GM12878 (cell line): Measurements from ENCODE around the gene TOM1L2. TPM values are rescaled to one million over a fixed set of nuclear protein-coding genes. Genes with fewer than 3 reads are reported as not detected.

Experiments
- ATAC-seq: fragments of 200-7000 bp; cut with Tn5 transposase; 3 replicates; pipeline ENCODE4 v1.9.1; 2020; ENCODE audit warnings: mild to moderate bottlenecking, moderate library complexity
- BruUV-seq: library from RNA; stranded (reverse); fragments of 400-500 nt; replicated peaks from 2 replicates; lab custom pipeline; 2021; lab: Mats Ljungman, UMichigan
- CTCF ChIA-PET: fragments of 300-600 bp; sonication (Branson Sonifier 250); formaldehyde crosslinking; extraction: SDS; loops from one replicate; lab custom pipeline; 2021; ENCODE audit warnings: inconsistent platforms; lab: Yijun Ruan, JAX
- POLR2A ChIA-PET: fragments of 350-600 bp; formaldehyde crosslinking; extraction: SDS; loops from one replicate; lab custom pipeline; 2021; ENCODE audit warnings: inconsistent platforms; lab: Charles Lee
- RAD21 ChIA-PET: fragments of 300-600 bp; sonication (Branson Sonifier 250); formaldehyde crosslinking; loops from one replicate; lab custom pipeline; 2023; ENCODE audit warnings: antibody characterized with exemption; ENCODE audit not compliant: unreplicated experiment; lab: Charles Lee
- SMC1A ChIA-PET: fragments of 300-600 bp; sonication (Branson Sonifier 250); formaldehyde crosslinking; loops from one replicate; lab custom pipeline; 2023; ENCODE audit not compliant: unreplicated experiment, uncharacterized antibody; lab: Charles Lee
- DNase-seq: peaks from one replicate; pipeline ENCODE4 v3.0.0-alpha.2; 2011; ENCODE audit warnings: low read depth, low spot score
- FAIRE-seq: peaks from 3 replicates; lab custom pipeline; 2011; peaks lifted over from hg19 to GRCh38; lab: Jason Lieb, UNC
- H2AFZ ChIP-seq: 2 replicates; pipeline ENCODE4 v1.6.0; 2011; ENCODE audit warnings: low read depth, low read length, control low read depth; ENCODE audit not compliant: control insufficient read depth
- H3K27ac ChIP-seq: 2 replicates; pipeline ENCODE4 v1.5.1; 2011; ENCODE audit warnings: control low read depth; ENCODE audit not compliant: control insufficient read depth, insufficient read depth
- H3K27me3 ChIP-seq, 2 experiments: replicated peaks in 1 of 2; 2 replicates each; pipeline versions ENCODE4 v1.6.0 to v1.6.1; 2011; ENCODE audit warnings: low read length in 1 of 2; ENCODE audit not compliant: control insufficient read depth in 2 of 2, insufficient read depth in 2 of 2
- H3K36me3 ChIP-seq, 2 experiments: 2 replicates each; pipeline ENCODE4 v1.5.1; 2011; ENCODE audit warnings: low read length in 1 of 2; ENCODE audit not compliant: control insufficient read depth in 2 of 2, insufficient read depth in 2 of 2
- H3K4me1 ChIP-seq: 2 replicates; pipeline ENCODE4 v1.6.1; 2011; ENCODE audit warnings: mild to moderate bottlenecking, low read length, moderate library complexity, mixed read lengths; ENCODE audit not compliant: control insufficient read depth, insufficient read depth
- H3K4me2 ChIP-seq: 2 replicates; pipeline ENCODE4 v1.6.0; 2011; ENCODE audit warnings: control low read depth; ENCODE audit not compliant: control insufficient read depth, insufficient read depth
- H3K4me3 ChIP-seq: fragments of 200-600 bp; sonication (generic); 2 replicates; pipeline ENCODE4 v1.5.1; 2016
- H3K79me2 ChIP-seq: 2 replicates; pipeline ENCODE4 v1.6.0; 2011; ENCODE audit warnings: low read length; ENCODE audit not compliant: control insufficient read depth, insufficient read depth
- H3K9ac ChIP-seq: 2 replicates; pipeline ENCODE4 v1.8.0; 2011; ENCODE audit warnings: low read length, control low read depth, mixed read lengths; ENCODE audit not compliant: control insufficient read depth, insufficient read depth
- H3K9me3 ChIP-seq: replicated peaks from 3 replicates; pipeline ENCODE4 v1.5.1; 2011; ENCODE audit warnings: mild to moderate bottlenecking, low read length; ENCODE audit not compliant: control insufficient read depth, insufficient read depth
- H4K20me1 ChIP-seq: 2 replicates; pipeline ENCODE4 v1.6.0; 2011; ENCODE audit not compliant: control insufficient read depth, insufficient read depth
- ASH2L ChIP-seq: fragments of 300-600, 200-600 bp; sonication (generic); IDR thresholded peaks from 2 replicates; pipeline ENCODE4 v1.6.1; 2017; ENCODE audit warnings: low read depth, mild to moderate bottlenecking, borderline replicate concordance
- BACH1 ChIP-seq: fragments of 450-650 bp; IDR thresholded peaks from 2 replicates; pipeline ENCODE4 v1.6.1; 2017; ENCODE audit warnings: mild to moderate bottlenecking, borderline replicate concordance
- BCL3 ChIP-seq: IDR thresholded peaks from 2 replicates; pipeline ENCODE4 v1.6.1; 2011; ENCODE audit warnings: borderline replicate concordance, low read depth, mild to moderate bottlenecking, moderate library complexity, low read length; ENCODE audit not compliant: insufficient read depth, poor library complexity, severe bottlenecking
- CREB1 ChIP-seq: IDR thresholded peaks from 2 replicates; pipeline ENCODE4 v1.6.1; 2012; ENCODE audit warnings: low read depth, mild to moderate bottlenecking, inconsistent platforms
- HDAC6 ChIP-seq: fragments of 200-600 bp; sonication (generic); IDR thresholded peaks from one replicate; pipeline ENCODE4 v1.8.0; 2017; ENCODE audit warnings: antibody characterized with exemption; ENCODE audit not compliant: unreplicated experiment
- HDGF ChIP-seq: fragments of 450-650 bp; IDR thresholded peaks from 2 replicates; pipeline ENCODE4 v1.6.1; 2016; ENCODE audit warnings: antibody characterized with exemption
- LARP7 ChIP-seq: fragments of 450-650 bp; IDR thresholded peaks from 2 replicates; pipeline ENCODE4 v1.6.1; 2017; ENCODE audit warnings: mild to moderate bottlenecking
- NBN ChIP-seq: fragments of 450-650 bp; IDR thresholded peaks from 2 replicates; pipeline ENCODE4 v1.6.1; 2016
- NFXL1 ChIP-seq: fragments of 450-650 bp; IDR thresholded peaks from 2 replicates; pipeline ENCODE4 v1.6.1; 2017; ENCODE audit warnings: antibody characterized with exemption, mild to moderate bottlenecking, borderline replicate concordance
- PAX5 ChIP-seq: IDR thresholded peaks from 2 replicates; pipeline ENCODE4 v1.6.1; 2011; ENCODE audit warnings: low read depth, low read length, borderline replicate concordance
- SIN3A ChIP-seq: IDR thresholded peaks from 2 replicates; pipeline ENCODE4 v1.6.1; 2012; ENCODE audit warnings: low read depth, low read length, improper control_type of control experiment
- SMAD1 ChIP-seq: fragments of 450-650 bp; IDR thresholded peaks from 2 replicates; pipeline ENCODE4 v1.6.1; 2018; ENCODE audit warnings: mild to moderate bottlenecking, low read depth; ENCODE audit not compliant: partially characterized antibody
- SMAD5 ChIP-seq: IDR thresholded peaks from 2 replicates; pipeline ENCODE4 v1.6.1; 2016; ENCODE audit warnings: antibody characterized with exemption, low read depth
- SPI1 ChIP-seq: IDR thresholded peaks from 2 replicates; pipeline ENCODE4 v1.6.1; 2011; ENCODE audit warnings: low read depth, mild to moderate bottlenecking, low read length, moderate library complexity, borderline replicate concordance; ENCODE audit not compliant: insufficient read depth
- SRF ChIP-seq, 2 experiments: IDR thresholded peaks; 2 replicates each; pipeline ENCODE4 v1.6.1; 2011; ENCODE audit warnings: low read depth in 2 of 2, low read length in 2 of 2, mild to moderate bottlenecking in 1 of 2, moderate library complexity in 1 of 2
- TBL1XR1 ChIP-seq: IDR thresholded peaks from 2 replicates; pipeline ENCODE4 v1.6.1; 2012; ENCODE audit warnings: low read depth, low read length, improper control_type of control experiment
- ZNF687 ChIP-seq: fragments of 450-650 bp; IDR thresholded peaks from 2 replicates; pipeline ENCODE4 v1.6.1; 2017; ENCODE audit warnings: mild to moderate bottlenecking, moderate library complexity
- WGBS: methylation state at CpG from one replicate; pipeline ENCODE4 v1.1.6; 2016; ENCODE audit warnings: low lambda C conversion rate; ENCODE audit not compliant: insufficient replicate concordance, insufficient coverage; ENCODE audit errors: missing lambda C conversion rate; 5-methylcytosine and 5-hydroxymethylcytosine counted together
- in situ Hi-C: fragments of 300-500 bp; cut with MboI; formaldehyde crosslinking; loops from 9 replicates; pipeline ENCODE4 v1.14.3; 2018; ENCODE audit warnings: mixed read lengths
- intact Hi-C: fragments of 100-400 bp; cut with micrococcal nuclease; formaldehyde crosslinking; loops from one replicate; pipeline ENCODE4 v1.14.2; 2022; ENCODE audit not compliant: unreplicated experiment
- polyA plus RNA-seq, 11 experiments: library from polyadenylated mRNA; depleted of rRNA in 4 of 11; unstranded in 6 of 11; stranded (reverse) in 5 of 11; fragments of >200 nt; fragmentation: Nextera tagmentation in 4 of 11; fragmentation: Illumina TruSeq in 1 of 11; extraction: Ambion mirVana in 4 of 11; extraction: Trizol in 1 of 11; gene quantifications; 1 replicate in 1 of 11; 2 replicates in 10 of 11; pipeline versions ENCODE4 v1.2.1 to v1.2.3, GENCODE V29; 2011 to 2016; ENCODE audit warnings: inconsistent platforms in 2 of 11, missing spikeins in 2 of 11, low read depth in 1 of 11
- total RNA-seq, 4 experiments: library from RNA; depleted of rRNA in 3 of 4; stranded (reverse); fragments of >200 nt in 3 of 4; fragmentation: Illumina TruSeq in 1 of 4; extraction: Trizol in 1 of 4; gene quantifications; 2 replicates each; pipeline versions ENCODE4 v1.2.1 to v1.2.3, GENCODE V29; 2013 to 2021
- TF ChIP-seq, protein P1 (sequence below): fragments of 450-650 bp; IDR thresholded peaks from 2 replicates; pipeline ENCODE4 v1.6.1; 2017; ENCODE audit warnings: mild to moderate bottlenecking

TOM1L2 gene
- total and polyA plus RNA-seq, 10 of the 15 experiments (the other 5 are each of a cell fraction or from before 2014, with no cell fraction given), result 0.19 to 19.2 (median 8.1) TPM

DNA sequence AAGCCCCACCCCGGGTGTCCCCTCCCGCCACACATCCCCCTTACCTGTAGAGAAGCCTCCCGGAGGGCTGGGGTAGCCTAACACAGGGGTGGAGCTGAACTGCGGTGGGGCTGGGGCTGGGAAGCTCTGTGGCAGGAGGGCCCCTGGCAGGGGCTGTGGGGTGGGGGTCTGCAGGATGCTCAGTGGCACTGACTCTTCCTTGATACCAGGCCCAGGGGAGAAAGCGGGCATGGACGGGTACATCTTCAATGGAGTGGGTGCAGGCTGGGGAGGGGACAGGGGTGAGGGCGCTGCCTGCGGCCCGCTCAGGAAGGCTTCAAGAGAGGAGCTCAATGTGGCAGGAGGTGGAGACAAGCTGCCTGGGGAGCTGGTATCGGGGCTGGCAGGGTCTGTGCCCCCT, 152.2 kb downstream of the TOM1L2 start:
- H4K20me1 ChIP-seq, result no peaks in the 10 kb centered on the region; the same call in 1 of the 2 replicates
- 71% methylated on average over 8 of the region's 10 CpGs for WGBS
- TF ChIP-seq BCL3 (no peak), SPI1 (no peak), ZNF687 (no peak), ASH2L (no peak), SIN3A (no peak), TBL1XR1 (no peak), HDGF (no peak), SMAD5 (no peak), NBN (no peak), BACH1 (no peak), SMAD1 (no peak), HDAC6 (no peak), CREB1 (no peak), SRF (IDR thresholded peaks at IDR 0.05; ENCODE audit: low read depth in 2 of 2, low read length in 2 of 2) (no peak), PAX5 (no peak), LARP7 (no peak), NFXL1 (no peak)
- TF ChIP-seq, protein P1, sequence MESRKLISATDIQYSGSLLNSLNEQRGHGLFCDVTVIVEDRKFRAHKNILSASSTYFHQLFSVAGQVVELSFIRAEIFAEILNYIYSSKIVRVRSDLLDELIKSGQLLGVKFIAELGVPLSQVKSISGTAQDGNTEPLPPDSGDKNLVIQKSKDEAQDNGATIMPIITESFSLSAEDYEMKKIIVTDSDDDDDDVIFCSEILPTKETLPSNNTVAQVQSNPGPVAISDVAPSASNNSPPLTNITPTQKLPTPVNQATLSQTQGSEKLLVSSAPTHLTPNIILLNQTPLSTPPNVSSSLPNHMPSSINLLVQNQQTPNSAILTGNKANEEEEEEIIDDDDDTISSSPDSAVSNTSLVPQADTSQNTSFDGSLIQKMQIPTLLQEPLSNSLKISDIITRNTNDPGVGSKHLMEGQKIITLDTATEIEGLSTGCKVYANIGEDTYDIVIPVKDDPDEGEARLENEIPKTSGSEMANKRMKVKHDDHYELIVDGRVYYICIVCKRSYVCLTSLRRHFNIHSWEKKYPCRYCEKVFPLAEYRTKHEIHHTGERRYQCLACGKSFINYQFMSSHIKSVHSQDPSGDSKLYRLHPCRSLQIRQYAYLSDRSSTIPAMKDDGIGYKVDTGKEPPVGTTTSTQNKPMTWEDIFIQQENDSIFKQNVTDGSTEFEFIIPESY, result no peak

More for the DNA sequence above, 152.2 kb downstream of the TOM1L2 start:
- Histone ChIP-seq H3K9me3 (no peaks in the 10 kb centered on the region), H3K27ac (no peak overlapping the region), H3K4me2 (no peak overlapping the region; the same call in 1 of the 2 replicates), H3K79me2 (no peaks in the 10 kb centered on the region; the same call in 1 of the 2 replicates), H3K9ac (no peak overlapping the region), H3K27me3 (no peaks in the 10 kb centered on the region), H3K4me3 (no peak overlapping the region), H3K4me1 (peaks cover 45% of the 10 kb centered on the region), H3K36me3 (peaks cover 5 to 27% of the 10 kb centered on the region in 2 experiments; a peak in 3 of 4 replicates), H2AFZ (no peak overlapping the region)
- no peak for ATAC-seq
- intact Hi-C loops, result loop anchor here (5.0 kb wide), 1 partner anchor 217 kb away; the partner anchor contains the start of genes ATPAF2 and GID4
- SMC1A ChIA-PET, result interaction anchor here (0.7 to 4.4 kb wide), 7 partner anchors 8 to 130 kb away, joined by 3 to 46 read pairs (median 6); partner anchors contain the start of gene SREBF1
- POLR2A ChIA-PET, result interaction anchor here (0.6 to 10.9 kb wide), 5 partner anchors 16 to 137 kb away, joined by 3 to 163 read pairs (median 9); partner anchors contain the start of gene SREBF1
- no TSS peak for BruUV-seq
- CTCF ChIA-PET, result interaction anchor here (0.8 to 2.1 kb wide), 9 partner anchors 8 to 141 kb away, joined by 3 to 11 read pairs (median 3); no protein-coding TSS in a partner anchor
- DNase-seq, result no peak
- RAD21 ChIA-PET, result interaction anchor here (1.0 to 9.0 kb wide), 5 partner anchors 12 to 136 kb away, joined by 3 to 105 read pairs (median 4); partner anchors contain the start of gene SREBF1
- no peak for FAIRE-seq
- in situ Hi-C loops, result no loop called here
